HG02642 (cell line): ENCODE data around the gene MIER2.

Source experiments
- ATAC-seq: cut with Tn5 transposase; IDR thresholded peaks from one replicate; pipeline ENCODE4 v1.9.1; 2021; ENCODE audit warnings: mild to moderate bottlenecking; ENCODE audit not compliant: unreplicated experiment, poor library complexity

MIER2 gene

DNA sequence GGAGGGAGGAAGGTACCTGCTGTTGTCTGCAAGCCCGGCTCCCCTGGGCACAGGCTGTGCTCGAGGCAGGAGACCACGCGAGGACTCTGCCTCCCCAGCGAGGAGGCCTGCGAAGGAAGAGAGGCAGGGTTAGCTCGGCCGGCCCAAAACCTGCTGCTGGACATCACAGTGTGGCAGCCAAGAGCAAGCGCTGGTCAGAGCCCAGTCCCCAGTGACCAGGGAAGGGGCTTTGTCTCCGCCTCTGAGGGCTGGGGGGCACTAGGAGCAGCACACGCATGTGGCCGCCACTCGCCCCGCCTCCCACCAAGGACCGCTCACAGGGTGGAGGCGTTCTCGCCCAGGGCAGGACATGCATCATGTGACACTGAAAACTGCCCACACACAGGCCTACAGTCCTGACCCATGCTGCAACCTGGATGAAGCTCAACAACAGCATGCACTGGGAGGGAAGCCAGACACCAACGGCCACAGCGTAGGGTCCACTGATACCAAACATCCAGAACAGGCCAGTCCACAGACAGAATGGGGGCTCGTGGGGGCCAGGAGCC, 8.5 kb downstream of the MIER2 start:
- ATAC-seq, result no peak

DNA sequence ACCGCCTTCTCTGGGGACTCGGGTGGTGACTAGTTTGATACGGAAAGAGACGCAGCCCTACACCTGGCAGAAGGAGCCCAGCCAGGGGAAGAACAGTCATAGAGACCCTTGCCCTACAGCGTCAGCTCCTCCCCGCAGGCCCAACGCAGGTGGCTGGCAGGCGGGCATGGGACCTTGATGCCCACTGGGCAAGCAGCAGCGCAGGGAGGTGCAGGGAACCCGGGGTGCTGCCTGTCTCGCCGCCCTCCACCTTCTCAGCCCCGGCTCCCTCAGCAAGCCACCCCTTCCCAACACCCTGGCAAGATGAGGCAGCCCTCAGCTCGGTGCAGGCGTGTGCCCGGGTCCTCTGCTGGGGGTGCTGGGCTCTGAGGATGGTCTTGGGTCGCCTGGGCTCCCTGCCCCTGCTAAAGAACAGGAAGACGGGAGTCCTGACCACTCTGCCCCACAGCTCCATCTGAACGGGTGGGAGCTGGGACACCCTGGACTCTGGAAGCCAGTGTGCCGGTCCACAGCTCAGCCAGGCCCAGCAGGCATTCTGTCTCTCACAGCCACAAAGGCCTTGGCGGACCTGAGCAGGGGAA, 9.0 kb downstream of the MIER2 start:
- no peak for ATAC-seq

DNA sequence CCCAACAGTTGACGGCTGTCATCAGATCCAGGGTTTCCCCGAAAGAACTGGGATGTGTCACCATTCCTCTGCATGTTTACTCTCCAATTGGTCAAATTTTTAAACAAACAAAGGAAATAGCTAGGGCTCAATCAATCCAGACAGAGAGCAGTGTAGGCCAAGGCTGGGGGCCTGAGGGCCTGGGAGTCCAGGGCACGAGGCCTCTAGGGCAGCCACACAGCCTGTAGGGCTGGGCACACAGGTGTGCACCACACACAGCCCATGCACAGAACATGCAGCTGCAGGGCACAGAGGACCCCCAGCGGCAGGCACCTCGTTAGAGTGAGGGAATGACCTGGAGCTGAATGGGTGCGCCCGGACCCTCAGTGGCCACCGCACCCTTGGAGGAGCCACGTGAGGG, 9.5 kb downstream of the MIER2 start:
- no peak for ATAC-seq

DNA sequence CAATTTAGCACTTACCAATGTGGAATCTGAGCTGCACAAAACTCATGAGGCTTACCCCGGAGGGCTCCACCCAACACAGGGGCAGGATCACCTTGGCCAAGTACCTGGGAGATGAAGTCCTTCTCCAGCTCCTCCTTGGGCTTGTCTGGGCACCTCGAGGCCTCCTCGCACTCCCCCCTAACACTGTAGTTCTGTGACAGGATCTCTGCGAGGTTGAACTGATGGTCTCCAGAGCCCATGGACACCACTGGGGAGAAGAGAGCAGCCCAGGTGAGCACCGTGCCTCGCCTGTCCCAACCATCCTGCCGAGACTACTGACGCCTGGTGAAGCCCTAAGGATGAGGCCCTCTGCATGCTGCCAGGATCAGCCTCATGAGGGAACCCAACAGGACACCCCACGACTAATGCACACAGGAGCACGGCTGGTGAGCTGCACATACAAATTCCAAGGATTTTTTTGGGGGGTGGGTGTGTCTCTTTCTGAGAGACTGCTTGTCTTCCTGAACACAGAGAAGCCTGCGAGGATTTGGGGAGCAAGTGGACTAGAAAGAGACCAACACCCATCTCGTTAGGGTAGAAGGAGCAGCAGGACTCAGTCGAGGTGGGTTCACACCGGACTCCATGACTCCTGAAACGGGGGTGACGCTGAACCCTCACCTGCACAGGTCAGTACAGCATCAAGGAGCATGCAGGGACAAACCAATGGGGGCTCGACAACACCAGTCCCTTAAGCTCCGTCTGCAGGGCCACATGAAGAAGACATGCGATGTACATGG, 10.1 kb downstream of the MIER2 start:
- ATAC-seq, result no peak

DNA sequence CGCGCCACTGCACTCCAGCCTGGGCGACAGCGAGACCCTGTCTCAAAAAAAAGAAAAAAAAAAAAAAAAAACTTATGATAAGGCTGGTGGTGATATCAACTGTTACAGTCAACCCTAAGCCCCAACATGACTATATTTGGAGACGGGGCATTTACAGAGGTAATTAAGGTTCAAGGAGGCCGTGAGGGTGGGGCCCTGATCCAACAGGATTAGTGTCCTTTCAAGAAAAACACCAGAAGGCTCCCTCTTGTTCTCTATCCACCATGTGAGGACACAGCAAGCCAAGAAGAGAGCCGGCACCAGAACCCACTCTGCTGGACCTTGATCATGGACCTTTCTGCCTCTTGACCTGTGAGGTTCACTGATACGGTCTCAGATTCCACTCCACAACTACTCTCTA, 14.1 kb downstream of the MIER2 start:
- no peak for ATAC-seq

DNA sequence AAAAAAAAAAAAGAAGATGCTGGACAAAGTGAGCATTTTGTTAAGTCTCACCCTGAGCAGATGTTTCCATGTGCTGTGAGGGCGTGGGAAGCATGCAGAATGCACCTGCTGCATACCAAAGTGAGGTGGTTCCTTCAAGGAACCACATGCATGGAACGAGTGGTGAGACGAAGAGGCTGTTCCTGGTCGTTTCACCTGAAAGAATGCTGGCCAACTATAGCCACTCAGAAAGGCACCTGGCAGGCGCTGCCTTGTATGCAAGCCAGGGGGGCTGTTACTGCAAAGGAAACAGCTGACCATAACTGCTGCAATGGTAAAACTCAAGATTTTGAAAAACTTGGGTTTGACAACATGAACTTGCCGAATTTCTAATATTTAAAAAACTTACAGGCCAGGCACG, 14.7 kb downstream of the MIER2 start:
- ATAC-seq, result no peak

DNA sequence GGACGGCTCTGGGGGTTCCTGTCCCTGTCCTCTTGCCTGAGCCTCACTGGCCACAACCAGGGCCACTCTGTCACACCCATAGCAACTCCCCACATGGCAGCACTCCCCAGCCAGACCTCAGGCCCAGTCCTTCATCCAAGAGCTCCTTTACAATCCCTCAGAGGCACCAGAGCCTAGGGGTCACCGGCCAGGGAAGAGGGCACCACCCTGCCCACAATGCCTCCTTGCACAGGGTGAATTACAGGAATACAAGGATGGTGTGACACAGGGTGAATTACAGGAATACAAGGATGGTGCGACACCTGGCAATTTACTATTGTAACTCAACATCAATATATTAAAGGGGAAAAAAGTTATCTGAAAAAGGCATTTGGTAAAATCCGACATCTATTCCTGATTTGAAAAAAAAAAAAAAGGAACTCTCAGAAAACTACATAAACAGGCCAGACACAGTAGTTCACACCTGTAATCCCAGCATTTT, 16.5 kb downstream of the MIER2 start:
- ATAC-seq, result no peak

DNA sequence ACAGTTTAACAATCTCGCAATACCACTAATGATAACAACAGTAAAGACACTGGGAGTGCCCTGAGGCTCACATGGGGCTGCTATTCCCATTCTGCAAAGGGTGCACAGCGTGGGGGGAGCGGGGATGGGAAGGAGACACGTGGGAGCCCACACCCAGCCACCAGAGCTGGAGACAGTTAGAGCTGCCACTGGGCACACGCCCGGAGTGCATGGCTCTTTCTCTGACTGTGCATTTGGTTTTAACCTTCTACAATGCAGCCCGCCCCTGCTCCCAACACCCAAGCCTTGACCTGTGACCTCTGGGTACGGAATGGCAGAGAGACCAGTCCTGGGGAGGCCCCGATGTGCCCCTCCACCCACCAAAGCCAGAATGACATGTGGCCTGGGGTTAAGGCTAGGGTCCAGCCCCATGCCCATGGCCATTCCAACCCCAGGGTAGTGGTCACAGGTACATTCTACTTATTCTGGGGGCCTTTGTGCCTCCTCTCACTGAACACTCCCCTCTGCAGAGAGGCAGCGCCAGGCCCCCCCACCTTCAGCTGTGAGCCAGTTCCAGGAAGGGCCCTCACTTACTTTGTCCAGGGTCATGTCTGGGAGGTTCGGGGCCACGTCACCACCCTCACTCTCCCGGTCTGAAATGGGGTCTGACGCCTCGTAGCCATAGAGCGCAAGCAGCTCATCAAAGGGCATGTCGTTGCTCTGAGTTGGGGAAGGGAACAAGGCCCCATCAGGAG, 17.1 kb downstream of the MIER2 start:
- no peak for ATAC-seq

DNA sequence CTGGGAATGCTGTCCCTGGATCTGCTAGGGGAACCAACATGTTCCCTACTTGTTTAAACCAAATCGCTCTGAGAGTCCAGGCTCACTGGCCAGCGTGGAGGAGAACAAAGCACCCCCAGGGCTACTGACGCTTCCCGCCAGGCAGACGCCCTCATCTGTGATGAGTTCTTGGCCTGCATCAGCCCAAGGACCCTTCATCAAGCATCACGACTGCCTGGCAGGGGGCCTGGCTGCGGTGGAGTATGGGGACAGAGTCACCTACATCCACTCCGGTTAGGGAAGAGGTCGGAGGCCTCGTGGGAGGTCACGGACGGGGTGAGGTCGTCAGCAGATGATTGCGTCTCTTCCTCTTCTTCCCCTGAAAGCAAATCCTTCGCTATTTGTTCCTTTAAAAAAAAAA, 17.7 kb downstream of the MIER2 start:
- no peak for ATAC-seq

DNA sequence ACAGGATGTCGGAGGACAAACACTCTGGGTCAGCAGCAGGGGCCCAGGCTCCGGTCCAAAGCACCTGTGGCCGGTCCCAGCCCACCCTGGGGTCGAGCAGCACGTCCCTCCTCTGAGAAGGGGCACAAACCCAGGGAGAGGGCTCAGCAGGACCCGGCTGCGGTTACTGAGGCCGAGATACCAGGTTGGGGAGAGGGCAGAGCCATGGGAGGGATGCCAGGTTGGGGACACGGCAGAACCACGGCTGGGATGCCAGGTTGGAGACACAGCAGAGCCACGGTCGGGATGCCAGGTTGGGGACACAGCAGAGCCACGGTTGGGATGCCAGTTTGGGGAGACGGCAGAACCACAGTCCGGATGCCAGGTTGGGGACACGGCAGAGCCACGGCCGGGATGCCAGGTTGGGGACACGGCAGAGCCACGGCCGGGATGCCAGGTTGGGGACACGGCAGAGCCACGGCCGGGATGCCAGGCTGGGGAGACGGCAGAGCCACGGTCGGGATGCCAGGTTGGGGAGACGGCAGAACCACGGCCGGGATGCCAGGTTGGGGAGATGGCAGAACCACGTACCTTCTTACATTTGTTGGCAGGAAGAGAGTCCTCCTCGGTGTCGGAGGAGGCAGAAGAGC, 18.5 kb downstream of the MIER2 start:
- no peak for ATAC-seq

DNA sequence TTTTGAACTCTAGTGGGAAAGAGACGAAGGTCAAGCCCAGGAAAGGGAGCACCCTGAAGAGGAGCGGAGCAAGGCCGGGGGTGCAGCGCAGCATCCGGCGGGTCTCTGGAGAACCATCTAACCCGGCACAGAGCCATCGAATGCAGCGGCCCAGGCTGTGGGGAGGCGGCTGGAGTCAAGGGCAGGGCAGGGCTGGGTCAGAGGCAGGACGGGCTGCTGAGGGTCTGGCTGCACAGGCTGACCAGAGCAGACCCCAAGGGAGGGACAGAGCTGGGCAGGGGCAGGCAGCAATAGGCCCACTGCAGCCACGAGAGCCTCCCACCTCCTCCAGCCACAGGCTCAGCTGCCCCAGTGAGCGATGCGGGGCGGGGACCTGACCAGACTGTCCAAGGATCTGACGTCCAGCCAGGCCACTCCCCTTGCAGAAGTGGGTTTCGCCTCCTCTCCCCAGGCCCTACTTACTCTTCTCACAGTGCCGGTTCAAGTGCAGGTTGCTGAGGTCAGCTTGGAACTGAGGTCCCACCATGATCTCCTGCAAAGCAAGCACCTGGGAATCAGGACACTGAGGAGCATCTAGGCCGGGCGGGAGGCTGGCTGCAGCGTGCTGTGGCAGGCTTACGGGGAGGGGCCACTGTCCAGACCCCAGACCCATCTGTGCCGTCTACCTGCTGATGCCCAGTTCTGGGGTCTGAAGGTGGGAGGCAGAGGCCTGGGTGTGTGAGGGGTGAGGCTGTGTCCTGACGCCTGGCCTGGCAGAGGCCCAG, 19.2 kb downstream of the MIER2 start:
- ATAC-seq, result no peak

DNA sequence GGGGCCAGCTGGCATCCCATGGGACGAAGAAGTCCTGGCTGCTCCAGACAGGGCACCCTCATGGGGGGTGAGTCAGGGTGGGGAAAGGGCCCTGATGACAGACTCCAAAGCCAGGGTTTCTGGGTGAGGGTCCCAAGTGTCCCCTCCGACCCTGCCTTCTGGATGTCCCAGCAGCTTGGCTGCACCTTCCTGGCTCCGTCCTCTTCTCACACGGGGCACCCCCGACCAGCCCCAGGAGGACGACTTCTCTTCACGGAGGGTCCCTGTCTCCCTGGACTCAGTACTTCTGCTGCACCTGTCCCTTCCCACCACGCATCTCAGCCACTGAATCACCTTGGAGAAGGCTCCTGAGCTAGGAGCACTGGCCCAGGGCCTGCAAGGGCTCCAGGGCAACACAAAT, 19.9 kb downstream of the MIER2 start:
- no peak for ATAC-seq

DNA sequence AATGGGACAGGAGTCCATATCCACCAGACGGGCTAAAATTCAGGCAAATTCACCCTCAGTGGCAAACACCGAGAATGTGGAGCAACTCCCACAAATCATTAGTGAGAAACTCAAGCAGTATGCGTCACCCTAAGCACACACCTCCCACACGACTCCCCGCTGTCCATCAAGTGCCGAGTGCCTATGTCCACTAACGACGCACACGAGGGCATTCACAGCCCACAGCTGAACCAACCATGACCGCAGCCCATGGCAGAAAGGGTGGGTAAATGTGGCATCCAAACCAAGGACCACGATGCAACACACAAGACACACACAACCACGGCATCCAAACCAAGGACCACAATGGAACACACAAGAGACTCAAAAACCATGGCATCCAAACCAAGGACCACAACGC, 22.0 kb downstream of the MIER2 start:
- no peak for ATAC-seq

DNA sequence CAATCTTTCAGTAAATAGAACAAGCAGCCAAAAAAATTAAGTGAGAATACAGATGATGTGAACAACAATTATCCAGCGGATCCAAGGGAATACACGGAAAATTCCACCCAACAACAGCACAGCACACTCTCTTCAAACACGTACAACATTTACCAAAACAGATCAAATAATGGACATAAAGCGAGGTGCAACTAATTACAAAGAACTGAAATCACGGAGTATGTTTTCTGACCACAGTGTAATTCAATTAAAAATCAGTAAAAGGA, 26.2 kb downstream of the MIER2 start:
- no peak for ATAC-seq

DNA sequence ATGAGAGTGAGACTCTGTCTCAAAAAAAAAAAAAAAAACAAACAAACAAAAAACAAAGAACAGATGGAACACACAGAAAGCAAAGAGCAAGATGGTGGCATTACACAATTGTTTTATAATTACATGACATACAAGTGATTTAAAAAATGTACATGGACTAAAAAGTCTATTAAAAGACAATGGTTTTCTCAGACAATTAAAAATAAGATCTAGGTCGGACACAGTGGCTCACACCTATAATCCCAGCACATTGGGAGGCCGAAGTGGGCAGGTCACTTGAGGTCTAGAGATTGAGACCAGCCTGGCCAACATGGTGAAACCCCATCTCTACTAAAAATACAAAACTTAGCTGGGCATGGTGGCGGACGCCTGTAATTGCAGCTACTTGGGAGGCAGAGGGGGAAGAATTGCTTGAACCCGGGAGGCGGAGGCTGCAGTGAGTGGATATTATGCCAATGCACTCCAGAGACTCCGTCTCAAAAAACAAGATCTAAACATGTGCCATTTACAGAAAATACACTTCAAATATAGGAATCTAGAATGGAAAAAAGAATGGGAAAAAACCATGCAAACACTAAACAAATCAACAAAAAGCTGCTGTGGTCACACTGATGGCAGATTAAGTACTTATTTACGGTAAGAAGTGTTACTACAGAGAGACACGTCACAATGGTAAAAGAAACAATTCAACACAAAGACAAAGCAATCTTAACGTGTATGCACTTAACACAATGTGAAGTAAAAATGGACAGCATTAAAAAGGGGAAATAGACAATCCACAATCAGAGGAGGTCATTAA, 26.7 kb downstream of the MIER2 start:
- ATAC-seq, result no peak

DNA sequence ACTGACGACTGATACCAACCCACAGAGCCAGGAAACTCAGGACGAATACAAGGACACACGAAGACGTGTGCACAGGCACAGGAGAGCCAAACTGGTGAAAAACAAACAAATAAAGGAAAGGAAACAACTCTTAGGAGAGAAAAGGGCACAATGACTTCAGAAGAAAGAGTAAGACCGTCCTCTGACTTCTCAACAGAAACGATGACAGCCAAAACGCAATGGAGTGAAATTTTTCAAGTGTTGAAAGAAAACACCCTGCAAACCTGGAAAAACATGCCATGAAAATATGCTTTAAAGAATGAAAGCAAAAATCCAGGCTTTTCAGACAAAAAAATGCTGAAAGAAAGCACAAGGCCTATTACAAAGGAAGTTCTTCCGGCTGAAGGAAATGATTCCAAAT, 28.8 kb downstream of the MIER2 start:
- no peak for ATAC-seq

DNA sequence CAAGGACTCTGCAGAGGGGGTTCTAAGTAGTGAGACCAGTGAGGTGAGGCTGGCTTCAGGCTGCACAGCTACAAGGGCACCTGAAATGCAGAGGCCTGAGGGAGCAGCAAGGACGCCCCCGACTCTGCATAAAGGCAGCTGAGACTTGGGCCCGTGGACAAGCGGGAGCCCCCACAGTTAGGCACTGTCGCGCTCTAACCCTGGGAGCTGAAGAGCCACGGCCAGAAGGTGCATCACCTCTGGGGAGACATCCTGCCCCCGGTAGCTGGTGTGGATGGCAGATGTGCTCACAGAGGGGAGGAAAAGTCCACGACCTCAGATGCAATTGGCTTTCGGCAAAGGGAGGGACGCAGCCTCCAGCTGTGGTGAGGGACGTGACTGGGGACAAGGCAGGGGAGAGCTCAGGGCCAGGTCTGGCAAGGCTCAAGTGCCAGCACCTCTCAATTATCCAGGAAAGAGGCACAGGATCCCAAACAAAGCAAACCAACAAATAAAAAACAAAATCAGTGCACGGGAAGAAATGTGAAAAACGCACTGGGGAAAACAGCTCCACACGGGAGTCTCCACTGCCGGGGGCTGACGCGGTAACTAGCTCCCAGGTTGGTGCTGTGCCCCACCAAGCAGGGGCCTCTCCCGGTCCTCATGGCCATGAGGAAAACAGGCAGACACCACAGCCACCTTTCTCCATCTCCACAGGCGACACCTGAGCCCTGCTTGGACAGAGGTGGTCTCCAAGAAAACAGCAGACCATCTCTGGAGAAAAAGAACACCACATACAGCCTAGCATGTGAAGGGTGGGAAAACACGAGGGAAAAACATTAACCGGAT, 30.4 kb downstream of the MIER2 start:
- ATAC-seq, result no peak

DNA sequence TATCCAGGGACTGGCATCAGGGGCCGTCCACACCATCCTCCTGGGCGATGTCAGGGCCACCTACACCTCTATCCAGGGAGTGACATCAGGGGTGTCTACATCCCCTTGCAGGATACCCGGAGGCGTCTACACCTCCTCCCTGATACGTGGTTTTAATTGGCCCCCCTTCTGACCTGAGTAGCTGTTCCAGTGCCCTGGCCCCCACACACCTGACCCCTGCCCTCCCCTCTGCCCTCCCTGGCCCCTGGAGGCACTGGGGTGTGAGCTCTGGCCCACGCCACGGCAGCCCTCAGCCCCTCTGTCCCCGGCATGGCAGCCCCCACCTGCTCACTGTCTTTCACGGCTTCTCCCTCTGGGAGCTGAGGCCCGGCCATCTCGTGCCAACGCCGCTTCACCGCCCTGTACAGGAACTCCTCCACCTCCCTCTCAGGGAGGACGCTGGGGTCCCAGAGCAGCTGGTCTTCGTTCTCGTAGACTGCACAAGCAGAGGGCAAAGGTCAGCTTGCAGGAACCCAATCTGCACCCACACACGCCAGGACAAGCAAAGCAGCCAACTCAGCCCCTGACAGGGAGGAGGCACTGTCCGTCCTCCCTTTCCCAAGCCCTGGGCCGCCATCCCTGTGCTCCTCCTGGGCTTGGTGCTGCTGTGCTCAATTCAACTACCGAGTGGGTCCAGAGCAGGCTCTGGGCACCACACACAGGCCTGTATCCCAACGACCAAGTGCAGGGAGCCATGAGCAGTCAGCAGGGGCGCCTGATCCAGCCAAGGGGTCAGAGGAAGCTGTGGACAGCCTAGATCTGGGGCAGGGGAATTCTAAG, 31.2 kb downstream of the MIER2 start:
- no peak for ATAC-seq
